Activated naive CD4-positive, alpha-beta T cell treated with anti-CD3 and anti-CD28 coated beads, Interleukin-2, amount 50 U/mL, for 24 hours (primary cell): Measurements from ENCODE around the gene ZNF547.
"Not testable (repeated sequence)": the region's sequence is repeated elsewhere in the genome, so short reads cannot be mapped to it uniquely, and the experiment has no call there.

Source experiments
- H3K27ac Mint-ChIP-seq: one replicate; pipeline ENCODE4 v1.8.0; 2021; ENCODE audit warnings: mild to moderate bottlenecking, mixed read lengths
- H3K27me3 Mint-ChIP-seq: one replicate; pipeline ENCODE4 v1.8.0; 2021; ENCODE audit warnings: mixed read lengths
- H3K36me3 Mint-ChIP-seq: one replicate; pipeline ENCODE4 v1.8.0; 2021; ENCODE audit warnings: mixed read lengths
- H3K4me1 Mint-ChIP-seq: one replicate; pipeline ENCODE4 v1.8.0; 2021; ENCODE audit warnings: mixed read lengths
- H3K4me3 Mint-ChIP-seq: one replicate; pipeline ENCODE4 v1.8.0; 2021; ENCODE audit warnings: mild to moderate bottlenecking, mixed read lengths
- H3K9me3 Mint-ChIP-seq: one replicate; pipeline ENCODE4 v1.8.0; 2021; ENCODE audit warnings: mixed read lengths

Gene ZNF547

GRCh38 chr19:57355916-57356315 is 7.4 kb upstream of the ZNF547 start:
- H3K36me3 Mint-ChIP-seq = peaks cover 67% of the 10 kb centered on the region
- H3K4me3 Mint-ChIP-seq = no peak overlapping the region
- no peak overlapping the region for H3K27ac Mint-ChIP-seq
- peaks cover 25% of the 10 kb centered on the region for H3K9me3 Mint-ChIP-seq
- H3K27me3 Mint-ChIP-seq = no peaks in the 10 kb centered on the region
- peaks cover 28% of the 10 kb centered on the region for H3K4me1 Mint-ChIP-seq

- Mint-ChIP-seq H3K27ac (no peak overlapping the region), H3K9me3 (peaks cover 22% of the 10 kb centered on the region), H3K36me3 (peaks cover 62% of the 10 kb centered on the region), H3K4me1 (peaks cover 14% of the 10 kb centered on the region), H3K27me3 (no peaks in the 10 kb centered on the region), H3K4me3 (no peak overlapping the region)
Observed at GRCh38 chr19:57357406-57357805, 5.9 kb upstream of the ZNF547 start.

DNA sequence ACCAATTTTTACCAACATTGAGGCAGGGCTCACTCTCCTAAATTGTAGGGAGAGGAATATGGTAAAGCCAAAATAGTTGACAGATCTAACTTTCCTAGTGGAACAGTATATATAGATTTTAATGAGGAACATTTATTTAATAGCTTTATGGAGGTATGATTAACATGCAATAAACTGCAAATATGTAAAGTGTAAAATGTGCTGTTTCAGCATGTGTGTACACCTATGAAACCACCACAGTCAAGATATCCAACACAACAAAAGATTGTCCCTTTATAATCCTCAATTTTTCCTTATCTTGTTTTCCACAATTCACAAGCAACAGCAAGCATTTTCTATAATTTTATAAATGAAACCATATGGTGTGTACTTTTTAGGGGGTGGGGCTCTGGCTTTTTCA is 4.1 kb upstream of the ZNF547 start:
- Mint-ChIP-seq H3K36me3 (peaks cover 53% of the 10 kb centered on the region), H3K27me3 (no peaks in the 10 kb centered on the region)

GRCh38 chr19:57362419-57362818 is 932 bp upstream of the ZNF547 start:
- peak overlapping the region; percentile 94 for H3K4me3 Mint-ChIP-seq
- H3K9me3 Mint-ChIP-seq = peaks cover 9% of the 10 kb centered on the region
- peaks cover 32% of the 10 kb centered on the region for H3K36me3 Mint-ChIP-seq
- peak overlapping the region; percentile 98 for H3K27ac Mint-ChIP-seq
- no peaks in the 10 kb centered on the region for H3K27me3 Mint-ChIP-seq
- H3K4me1 Mint-ChIP-seq = peaks cover 21% of the 10 kb centered on the region

More for the DNA sequence above, 4.1 kb upstream of the ZNF547 start:
- Mint-ChIP-seq H3K4me3 (no peak overlapping the region), H3K27ac (no peak overlapping the region), H3K4me1 (peaks cover 21% of the 10 kb centered on the region), H3K9me3 (peaks cover 18% of the 10 kb centered on the region)

DNA sequence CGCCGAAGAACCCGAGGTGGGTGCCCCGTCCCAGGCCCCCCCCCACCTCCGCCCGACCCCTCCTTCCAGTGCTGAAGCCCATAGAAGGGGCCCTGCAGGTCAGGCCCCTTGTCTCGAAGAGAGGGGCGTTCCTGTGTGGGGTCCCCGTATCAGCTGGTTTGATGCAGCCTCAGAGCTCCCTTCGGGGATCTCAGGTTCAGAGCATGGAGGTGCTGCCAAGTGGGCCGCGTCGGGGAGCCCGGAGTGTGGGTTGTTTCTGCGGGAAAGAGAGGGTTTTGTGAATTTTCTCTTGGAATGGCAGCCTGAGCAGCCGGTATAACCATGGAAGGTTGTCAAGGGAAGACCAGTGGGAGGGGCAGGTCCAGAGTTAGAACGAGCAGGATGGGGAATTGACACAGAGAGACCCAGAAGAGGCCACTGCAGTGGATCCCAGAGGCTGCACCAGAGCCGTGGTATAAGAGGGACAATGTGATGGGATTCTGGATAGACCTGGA is 384 bp downstream of the ZNF547 start:
- Mint-ChIP-seq H3K4me1 (peaks cover 21% of the 10 kb centered on the region), H3K36me3 (peaks cover 33% of the 10 kb centered on the region), H3K27ac (peak overlapping the region; percentile 86), H3K4me3 (peak overlapping the region; percentile 94), H3K9me3 (peaks cover 12% of the 10 kb centered on the region), H3K27me3 (no peaks in the 10 kb centered on the region)

DNA sequence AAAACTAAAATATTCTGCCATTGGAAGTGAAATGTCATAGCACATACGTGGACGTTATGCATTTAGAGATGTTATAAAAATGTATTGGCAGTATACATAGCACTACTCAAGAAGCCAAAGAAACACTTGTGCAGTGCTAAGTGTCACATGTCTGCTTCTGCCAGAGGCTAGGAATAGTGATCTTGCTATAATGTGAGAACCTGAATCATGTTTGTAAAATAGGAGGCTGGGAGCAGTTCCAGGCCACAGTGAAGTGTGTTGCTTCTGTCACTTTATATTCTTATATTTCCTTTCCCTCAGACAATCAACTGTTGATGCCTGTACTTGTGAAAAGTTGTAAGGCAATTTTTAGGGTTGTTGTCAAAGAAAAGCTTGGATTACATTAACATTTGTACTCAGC is 3.4 kb downstream of the ZNF547 start:
- Mint-ChIP-seq H3K27ac (no peak overlapping the region), H3K4me1 (peaks cover 21% of the 10 kb centered on the region), H3K4me3 (peak overlapping the region; percentile 11), H3K9me3 (peaks cover 20% of the 10 kb centered on the region), H3K36me3 (peaks cover 42% of the 10 kb centered on the region), H3K27me3 (no peaks in the 10 kb centered on the region)

DNA sequence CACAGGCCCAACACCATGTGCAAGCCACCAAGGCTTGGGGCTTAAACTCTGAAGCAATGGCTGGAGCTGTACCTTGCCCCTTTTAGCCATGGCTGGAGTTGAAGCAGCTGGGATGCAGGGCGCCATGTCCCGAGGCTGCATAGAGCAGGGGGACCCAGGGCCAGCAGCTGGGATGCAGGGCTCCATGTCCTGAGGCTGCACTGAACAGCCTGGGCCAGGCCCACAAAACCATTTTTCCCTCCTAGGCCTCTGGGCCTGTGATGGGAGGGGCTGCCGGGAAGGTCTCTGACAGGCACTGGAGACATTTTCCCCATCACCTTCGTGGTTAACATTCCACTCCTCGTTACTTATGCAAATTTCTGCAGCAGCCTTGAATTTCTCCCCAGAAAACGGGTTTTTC is 10.8 kb downstream of the ZNF547 start:
- Mint-ChIP-seq H3K27ac (no peak overlapping the region), H3K27me3 (no peaks in the 10 kb centered on the region), H3K4me3 (no peak overlapping the region), H3K9me3 (peaks cover 20% of the 10 kb centered on the region), H3K4me1 (no peaks in the 10 kb centered on the region), H3K36me3 (peaks cover 67% of the 10 kb centered on the region)

DNA sequence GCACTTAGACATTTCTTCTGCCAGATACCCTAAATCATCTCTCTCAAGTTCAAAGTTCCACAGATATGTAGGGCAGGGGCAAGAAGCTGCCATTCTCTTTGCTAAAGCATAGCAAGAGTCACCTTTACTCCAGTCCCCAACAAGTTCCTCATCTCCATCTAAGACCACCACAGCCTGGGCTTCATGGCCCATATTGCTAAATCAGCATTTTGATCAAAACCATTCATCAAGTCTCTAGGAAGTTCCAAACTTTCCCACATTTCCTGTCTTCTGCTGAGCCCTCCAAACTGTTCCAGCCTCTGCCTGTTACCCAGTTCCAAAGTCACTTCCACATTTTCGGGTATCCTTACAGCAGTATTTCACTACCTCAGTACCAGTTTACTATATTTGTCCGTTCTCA is 11.3 kb downstream of the ZNF547 start:
- H3K27ac Mint-ChIP-seq, H3K4me3 Mint-ChIP-seq, H3K27me3 Mint-ChIP-seq, H3K4me1 Mint-ChIP-seq: not testable (repeated sequence)
- Mint-ChIP-seq H3K9me3 (peaks cover 21% of the 10 kb centered on the region), H3K36me3 (peaks cover 69% of the 10 kb centered on the region)

- Mint-ChIP-seq H3K9me3 (peaks cover 26% of the 10 kb centered on the region), H3K36me3 (peaks cover 62% of the 10 kb centered on the region), H3K4me1 (no peaks in the 10 kb centered on the region), H3K27ac (no peak overlapping the region), H3K4me3 (no peak overlapping the region), H3K27me3 (no peaks in the 10 kb centered on the region)
Observed at GRCh38 chr19:57376151-57376550, 12.8 kb downstream of the ZNF547 start.

DNA sequence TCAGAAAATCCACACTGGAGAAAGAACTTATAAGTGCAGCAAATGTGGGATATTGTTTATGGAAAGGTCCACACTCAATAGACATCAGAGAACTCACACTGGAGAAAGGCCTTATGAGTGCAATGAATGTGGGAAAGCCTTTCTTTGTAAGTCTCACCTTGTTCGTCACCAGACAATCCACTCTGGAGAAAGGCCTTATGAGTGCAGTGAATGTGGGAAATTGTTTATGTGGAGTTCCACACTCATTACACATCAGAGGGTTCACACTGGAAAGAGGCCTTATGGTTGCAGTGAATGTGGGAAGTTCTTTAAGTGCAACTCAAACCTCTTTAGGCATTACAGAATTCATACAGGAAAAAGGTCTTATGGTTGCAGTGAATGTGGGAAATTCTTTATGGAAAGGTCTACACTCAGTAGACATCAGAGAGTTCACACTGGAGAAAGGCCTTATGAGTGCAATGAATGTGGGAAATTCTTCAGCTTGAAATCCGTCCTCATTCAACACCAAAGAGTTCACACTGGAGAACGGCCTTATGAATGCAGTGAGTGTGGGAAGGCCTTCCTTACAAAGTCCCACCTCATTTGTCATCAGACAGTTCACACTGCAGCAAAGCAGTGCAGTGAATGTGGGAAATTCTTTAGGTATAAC is 14.3 kb downstream of the ZNF547 start:
- Mint-ChIP-seq H3K4me1 (no peaks in the 10 kb centered on the region), H3K27me3 (no peaks in the 10 kb centered on the region), H3K4me3 (no peak overlapping the region), H3K36me3 (peaks cover 49% of the 10 kb centered on the region), H3K27ac (no peak overlapping the region), H3K9me3 (peaks cover 21% of the 10 kb centered on the region)

DNA sequence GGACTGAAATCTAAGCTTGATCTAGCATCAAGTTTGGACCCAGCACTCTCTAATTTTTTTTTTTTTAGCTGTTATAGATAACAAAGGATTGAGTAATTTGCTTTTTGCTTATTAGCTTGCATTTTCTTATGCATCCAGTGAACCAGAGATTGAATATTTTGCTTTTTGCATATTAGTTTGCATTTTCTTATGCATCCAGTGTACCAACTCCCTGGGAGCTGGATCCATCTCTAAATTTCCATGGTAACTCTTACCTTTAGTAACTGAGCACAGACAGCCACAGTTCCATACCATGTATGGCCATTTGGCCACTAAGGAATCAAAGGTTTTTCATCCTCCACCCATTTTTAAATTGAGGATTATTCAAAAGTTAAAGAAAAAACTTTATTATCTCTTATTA is 17.6 kb downstream of the ZNF547 start:
- peaks cover 12% of the 10 kb centered on the region for H3K9me3 Mint-ChIP-seq
- H3K4me3 Mint-ChIP-seq = no peak overlapping the region
- H3K36me3 Mint-ChIP-seq = peaks cover 27% of the 10 kb centered on the region
- no peaks in the 10 kb centered on the region for H3K27me3 Mint-ChIP-seq
- no peak overlapping the region for H3K27ac Mint-ChIP-seq
- no peaks in the 10 kb centered on the region for H3K4me1 Mint-ChIP-seq

DNA sequence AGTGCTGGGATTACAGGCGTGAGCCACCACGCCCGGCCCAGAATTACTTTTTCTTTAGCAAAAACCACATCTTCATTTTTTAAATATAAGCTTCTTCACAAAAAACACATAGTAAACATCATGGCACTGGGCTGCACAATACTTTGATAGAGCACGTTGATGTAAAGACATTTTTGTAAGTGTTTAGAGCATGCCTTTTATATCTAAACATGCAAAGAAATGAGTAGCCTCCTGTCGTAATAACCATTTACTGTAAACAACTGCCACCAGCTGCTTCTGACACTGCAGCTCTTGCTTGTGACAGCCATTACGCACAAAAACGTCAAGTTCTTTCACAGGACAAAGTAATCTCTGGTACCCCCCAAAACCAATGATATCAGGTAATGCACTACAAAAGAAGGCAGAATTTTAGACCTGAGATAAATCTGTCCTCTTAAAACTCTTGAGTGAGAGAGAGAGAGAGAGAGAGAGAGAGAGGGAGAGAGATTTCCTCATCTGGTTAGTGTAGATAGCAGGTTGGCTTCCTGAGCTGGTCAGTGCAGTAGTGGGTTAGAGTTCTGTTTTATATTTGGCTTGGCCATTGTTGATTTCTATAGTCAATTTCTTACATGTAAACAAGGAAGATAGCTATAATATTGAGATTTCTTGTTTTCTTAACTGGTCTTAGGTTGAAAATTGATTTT is 19.6 kb downstream of the ZNF547 start:
- peaks cover 18% of the 10 kb centered on the region for H3K36me3 Mint-ChIP-seq
- H3K27ac Mint-ChIP-seq = no peak overlapping the region
- no peak overlapping the region for H3K4me3 Mint-ChIP-seq
- no peaks in the 10 kb centered on the region for H3K27me3 Mint-ChIP-seq
- H3K4me1 Mint-ChIP-seq = no peaks in the 10 kb centered on the region
- H3K9me3 Mint-ChIP-seq = peaks cover 12% of the 10 kb centered on the region

- H3K4me3 Mint-ChIP-seq = peak overlapping the region; percentile 94
Observed at GRCh38 chr19:57389194-57389729, 25.9 kb downstream of the ZNF547 start.

GRCh38 chr19:57389730-57390598 is 26.6 kb downstream of the ZNF547 start, which contains the start of gene ZNF548:
Gene ZNF548, plus strand, starts transcription at chr19:57389854. Its CDS starts 246 bp downstream, at chr19:57390100.
- Mint-ChIP-seq H3K27me3 (no peaks in the 10 kb centered on the region), H3K36me3 (peaks cover 43% of the 10 kb centered on the region), H3K4me1 (peaks cover 45% of the 10 kb centered on the region), H3K4me3 (peak within 1 kb of the TSS; percentile 94), H3K27ac (peak within 1 kb of the TSS; percentile 94), H3K9me3 (peaks cover 8% of the 10 kb centered on the region)

More at GRCh38 chr19:57389194-57389729, 25.9 kb downstream of the ZNF547 start:
- H3K36me3 Mint-ChIP-seq = peaks cover 36% of the 10 kb centered on the region
- H3K27me3 Mint-ChIP-seq = no peaks in the 10 kb centered on the region
- peaks cover 38% of the 10 kb centered on the region for H3K4me1 Mint-ChIP-seq
- peaks cover 3% of the 10 kb centered on the region for H3K9me3 Mint-ChIP-seq
- peak overlapping the region; percentile 94 for H3K27ac Mint-ChIP-seq

GRCh38 chr19:57395710-57396109 is 32.4 kb downstream of the ZNF547 start:
- Mint-ChIP-seq H3K27me3 (no peaks in the 10 kb centered on the region), H3K9me3 (peaks cover 15% of the 10 kb centered on the region), H3K27ac (no peak overlapping the region), H3K4me3 (no peak overlapping the region), H3K4me1 (peaks cover 31% of the 10 kb centered on the region), H3K36me3 (peaks cover 84% of the 10 kb centered on the region)
